Fibroblast of the aortic adventitia (primary cell): ENCODE results near the gene ANKRD65. TPM values are rescaled to one million over a fixed set of nuclear protein-coding genes. Genes with fewer than 3 reads are reported as not detected.
"Not testable (repeated sequence)": the region's sequence is repeated elsewhere in the genome, so short reads cannot be mapped to it uniquely, and the experiment has no call there.

Experiments used
- DNase-seq: peaks from one replicate; pipeline ENCODE4 v3.0.0-alpha.2; 2010; ENCODE audit warnings: low read depth
- H3K4me3 ChIP-seq: 2 replicates; pipeline ENCODE4 v1.5.1; 2011; ENCODE audit warnings: low read depth, mild to moderate bottlenecking, control low read depth, low read length, moderate library complexity
- total RNA-seq: library from RNA; depleted of rRNA; stranded (reverse); fragments of >200 nt; gene quantifications from 2 replicates; pipeline ENCODE4 v1.2.3, GENCODE V29; 2012; ENCODE audit warnings: low replicate concordance
- TF ChIP-seq, protein P1 (sequence below): IDR thresholded peaks from 2 replicates; pipeline ENCODE4 v1.5.1; 2011; ENCODE audit warnings: mild to moderate bottlenecking, low read length, control low read depth, inconsistent platforms; ENCODE audit not compliant: insufficient read depth

The ANKRD65 gene
- total RNA-seq, 1 donor: 1.7 TPM

DNA sequence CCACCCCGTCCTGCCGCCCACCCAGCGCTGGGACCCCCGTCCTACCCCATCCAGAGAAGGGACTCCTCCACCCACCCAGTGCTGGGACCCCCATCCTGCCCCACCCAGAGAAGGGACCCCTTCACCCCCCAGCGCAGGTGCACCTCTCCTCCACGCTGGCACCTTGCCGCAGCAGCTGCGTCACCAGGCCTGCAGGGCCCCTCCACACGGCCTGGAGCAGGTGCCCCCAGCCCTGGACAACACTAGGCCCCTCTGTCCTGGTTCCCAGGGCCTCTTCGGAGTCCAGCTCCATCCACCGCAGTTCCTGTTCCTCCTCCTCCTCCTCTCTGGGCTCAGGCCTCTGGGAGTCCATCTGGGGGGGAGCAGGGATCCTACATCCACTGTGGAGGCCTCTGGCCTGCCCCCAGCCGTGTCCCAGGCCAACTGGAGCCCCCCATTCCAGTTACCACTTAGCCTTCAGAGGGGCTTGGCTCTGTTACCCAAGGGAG is 378 bp downstream of the ANKRD65 start:
- no peak for DNase-seq
- H3K4me3 ChIP-seq: no peak overlapping the region
- TF ChIP-seq, protein P1, sequence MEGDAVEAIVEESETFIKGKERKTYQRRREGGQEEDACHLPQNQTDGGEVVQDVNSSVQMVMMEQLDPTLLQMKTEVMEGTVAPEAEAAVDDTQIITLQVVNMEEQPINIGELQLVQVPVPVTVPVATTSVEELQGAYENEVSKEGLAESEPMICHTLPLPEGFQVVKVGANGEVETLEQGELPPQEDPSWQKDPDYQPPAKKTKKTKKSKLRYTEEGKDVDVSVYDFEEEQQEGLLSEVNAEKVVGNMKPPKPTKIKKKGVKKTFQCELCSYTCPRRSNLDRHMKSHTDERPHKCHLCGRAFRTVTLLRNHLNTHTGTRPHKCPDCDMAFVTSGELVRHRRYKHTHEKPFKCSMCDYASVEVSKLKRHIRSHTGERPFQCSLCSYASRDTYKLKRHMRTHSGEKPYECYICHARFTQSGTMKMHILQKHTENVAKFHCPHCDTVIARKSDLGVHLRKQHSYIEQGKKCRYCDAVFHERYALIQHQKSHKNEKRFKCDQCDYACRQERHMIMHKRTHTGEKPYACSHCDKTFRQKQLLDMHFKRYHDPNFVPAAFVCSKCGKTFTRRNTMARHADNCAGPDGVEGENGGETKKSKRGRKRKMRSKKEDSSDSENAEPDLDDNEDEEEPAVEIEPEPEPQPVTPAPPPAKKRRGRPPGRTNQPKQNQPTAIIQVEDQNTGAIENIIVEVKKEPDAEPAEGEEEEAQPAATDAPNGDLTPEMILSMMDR: no peak

DNA sequence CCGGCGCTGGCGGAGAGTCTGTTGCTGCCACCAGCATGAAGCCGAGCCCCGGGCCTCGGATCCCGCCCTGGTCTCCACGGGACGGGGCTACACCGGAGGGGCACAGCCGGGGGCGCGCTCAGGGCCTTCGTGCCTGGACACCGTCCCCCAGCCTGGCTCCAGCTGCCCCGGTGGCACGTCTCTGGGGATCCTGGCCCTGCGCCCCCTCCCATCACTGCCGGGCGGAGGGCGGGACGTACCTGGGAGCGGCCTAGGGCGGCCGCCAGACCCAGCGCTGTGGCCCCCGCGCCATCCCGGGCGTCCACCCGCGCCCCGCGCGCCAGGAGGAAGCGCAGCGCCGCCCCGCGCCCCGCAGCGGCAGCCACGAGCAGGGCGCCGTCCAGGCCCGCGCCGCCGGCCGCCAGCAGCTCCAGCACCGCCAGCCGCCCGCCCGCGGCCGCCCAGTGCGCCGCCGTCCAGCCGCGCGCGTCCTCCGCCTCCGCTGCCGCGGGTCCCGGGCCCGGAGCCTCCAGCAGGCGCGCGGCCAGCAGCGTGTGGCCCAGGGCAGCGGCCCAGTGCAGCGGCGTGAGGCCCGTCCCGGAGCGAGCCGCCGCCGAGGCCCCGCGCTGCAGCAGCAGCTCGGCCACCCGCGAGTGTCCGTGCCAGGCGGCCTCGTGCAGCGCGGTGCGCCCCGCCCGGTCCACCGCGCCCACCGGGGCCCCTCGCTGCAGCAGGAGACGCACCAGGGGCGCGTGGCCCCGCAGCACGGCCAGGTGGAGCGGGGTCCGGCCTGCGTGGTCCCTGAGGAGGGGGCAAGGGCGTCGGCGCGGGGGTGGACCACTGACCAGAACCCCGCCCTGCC is 1.0 kb downstream of the ANKRD65 start:
- TF ChIP-seq, protein P1: no peak
- DNase-seq: no peak
- no peak overlapping the region for H3K4me3 ChIP-seq

DNA sequence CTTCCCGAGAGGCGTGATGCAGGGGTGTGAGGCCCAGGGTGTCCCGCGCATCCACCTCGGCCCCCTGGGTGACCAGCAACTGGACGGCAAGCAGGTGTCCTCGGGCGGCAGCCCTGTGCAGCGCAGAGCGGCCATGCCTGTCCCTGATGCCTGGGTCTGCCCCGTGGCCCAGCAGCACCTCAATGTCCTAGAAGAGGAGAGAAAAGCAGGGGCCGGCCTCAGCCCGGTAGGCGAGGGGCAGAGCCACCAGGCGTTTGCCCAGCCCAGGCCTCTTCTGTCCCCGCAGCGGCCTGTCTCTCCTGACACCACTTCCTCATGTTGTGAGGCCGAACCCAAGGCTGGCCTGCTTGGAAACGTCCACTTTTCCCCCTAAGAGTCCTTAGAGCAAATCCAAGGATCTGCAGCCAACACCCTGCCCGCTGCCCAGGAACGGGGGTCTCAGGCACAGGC is 1.7 kb downstream of the ANKRD65 start:
- TF ChIP-seq, protein P1: no peak
- DNase-seq: no peak
- no peak overlapping the region for H3K4me3 ChIP-seq

DNA sequence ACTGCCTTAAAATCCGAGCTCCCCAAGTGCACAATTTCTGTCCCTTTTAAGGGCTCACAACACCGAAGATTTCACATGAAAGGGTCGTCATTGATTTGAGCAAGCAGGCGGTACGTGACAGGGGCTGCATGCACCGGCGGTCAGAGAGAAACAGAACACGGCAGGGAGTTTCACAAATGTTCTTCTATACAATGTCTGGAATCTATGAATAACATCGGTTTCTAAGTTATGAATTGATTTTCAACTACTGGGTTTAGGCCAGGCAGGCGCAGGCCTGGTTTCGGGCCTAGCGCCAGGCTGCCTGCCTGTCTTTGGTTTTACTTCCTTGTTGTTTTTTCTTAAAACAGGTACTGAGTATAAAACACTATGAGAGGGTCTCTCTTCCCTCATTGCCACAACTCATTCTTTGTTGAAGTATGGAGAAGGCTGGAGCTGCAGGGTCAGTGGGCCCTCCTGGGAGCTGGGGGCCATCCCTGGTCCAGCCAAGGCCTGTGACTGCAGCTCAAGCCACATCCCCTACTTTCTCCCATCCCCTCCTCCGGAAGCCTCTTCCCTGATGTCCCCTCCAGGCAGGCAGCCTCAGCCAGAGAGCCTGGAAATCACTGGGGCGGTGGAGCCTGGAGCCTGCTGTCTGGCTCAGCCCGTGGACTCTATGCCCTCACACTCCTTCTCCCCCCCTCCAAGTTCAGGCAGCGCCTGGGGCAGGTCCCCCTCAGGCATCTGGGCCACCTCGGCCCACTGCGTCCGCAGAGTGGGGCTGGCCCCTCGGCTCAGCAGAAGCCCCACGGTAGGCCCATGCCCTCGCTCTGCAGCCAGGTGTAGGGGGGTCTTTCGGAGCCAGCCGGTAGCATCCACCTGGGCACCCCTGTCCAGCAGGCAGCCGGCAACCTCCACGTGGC is 2.4 kb downstream of the ANKRD65 start:
- DNase-seq: no peak

DNA sequence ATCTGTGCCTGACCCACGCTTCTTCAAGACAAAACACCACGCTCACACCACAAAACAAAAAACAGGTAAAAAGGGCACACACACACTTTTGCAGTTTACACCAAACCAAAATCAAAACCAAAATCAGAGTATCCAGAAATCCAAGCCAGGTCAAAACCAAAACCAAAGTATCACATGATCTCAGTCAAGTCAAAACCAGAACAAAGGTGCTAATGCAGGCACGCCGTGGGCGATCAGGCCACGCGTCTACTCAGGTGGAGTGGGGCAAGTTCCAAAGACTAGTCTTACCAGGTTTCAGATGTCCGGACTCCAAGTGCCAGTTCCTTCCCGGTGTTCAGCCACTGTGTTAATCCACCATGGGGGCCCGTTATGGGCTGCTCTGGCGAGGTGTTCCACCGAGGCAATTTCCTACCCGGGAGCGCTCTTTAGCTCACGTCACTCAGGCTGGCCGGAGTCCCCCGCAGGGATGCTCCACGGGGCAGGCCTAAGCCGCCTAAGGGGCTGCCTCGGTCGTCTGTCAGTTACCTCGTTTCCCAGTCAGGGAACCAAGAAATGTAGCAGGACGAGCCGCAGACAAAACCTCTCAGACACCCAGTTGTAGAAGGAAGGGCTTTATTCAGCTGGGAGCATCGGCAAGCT is 3.1 kb downstream of the ANKRD65 start:
- not testable (repeated sequence) for H3K4me3 ChIP-seq, DNase-seq

More for the DNA sequence above, 2.4 kb downstream of the ANKRD65 start:
- TF ChIP-seq, protein P1: no peak
- H3K4me3 ChIP-seq: no peak overlapping the region

DNA sequence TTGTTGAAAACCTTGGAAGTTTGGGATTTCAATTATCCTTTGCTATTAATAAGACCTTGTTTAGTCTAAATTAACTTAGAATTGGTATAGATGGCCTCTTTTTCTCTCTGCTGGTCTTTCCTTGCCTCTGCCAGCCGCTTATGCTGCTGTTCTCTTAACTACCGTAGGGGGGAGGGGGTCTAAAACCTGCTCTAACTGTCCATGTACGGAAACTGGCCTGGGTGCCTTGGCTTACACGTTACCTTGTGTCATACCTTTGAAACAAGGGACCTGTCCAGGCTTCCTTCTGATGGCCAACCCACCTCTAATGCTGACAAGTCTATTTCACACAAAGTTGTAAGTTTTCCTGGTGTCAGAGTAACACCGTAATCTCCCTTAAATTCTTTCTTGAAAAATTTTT is 3.7 kb downstream of the ANKRD65 start:
- not testable (repeated sequence) for H3K4me3 ChIP-seq, DNase-seq

DNA sequence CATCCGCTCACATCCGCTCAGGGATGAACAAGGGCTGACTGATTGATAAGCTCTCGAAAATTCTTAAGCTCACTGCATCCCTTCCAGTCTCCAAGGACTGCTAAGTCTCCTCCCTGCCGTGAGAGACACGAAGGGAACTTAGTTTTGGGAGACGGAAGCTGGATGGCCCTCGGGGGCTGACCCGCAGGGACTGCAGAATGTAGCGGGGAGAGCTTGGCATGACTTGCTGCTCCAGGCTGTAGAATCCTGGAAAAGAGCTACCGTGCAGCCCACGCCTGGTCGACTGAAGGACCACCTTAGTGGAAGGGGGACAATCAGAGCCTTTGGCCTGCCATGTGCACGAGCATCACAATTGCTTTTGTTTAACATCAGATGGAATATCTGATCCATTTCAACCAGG is 5.3 kb downstream of the ANKRD65 start:
- H3K4me3 ChIP-seq: no peak overlapping the region
- TF ChIP-seq, protein P1: no peak
- DNase-seq: no peak

DNA sequence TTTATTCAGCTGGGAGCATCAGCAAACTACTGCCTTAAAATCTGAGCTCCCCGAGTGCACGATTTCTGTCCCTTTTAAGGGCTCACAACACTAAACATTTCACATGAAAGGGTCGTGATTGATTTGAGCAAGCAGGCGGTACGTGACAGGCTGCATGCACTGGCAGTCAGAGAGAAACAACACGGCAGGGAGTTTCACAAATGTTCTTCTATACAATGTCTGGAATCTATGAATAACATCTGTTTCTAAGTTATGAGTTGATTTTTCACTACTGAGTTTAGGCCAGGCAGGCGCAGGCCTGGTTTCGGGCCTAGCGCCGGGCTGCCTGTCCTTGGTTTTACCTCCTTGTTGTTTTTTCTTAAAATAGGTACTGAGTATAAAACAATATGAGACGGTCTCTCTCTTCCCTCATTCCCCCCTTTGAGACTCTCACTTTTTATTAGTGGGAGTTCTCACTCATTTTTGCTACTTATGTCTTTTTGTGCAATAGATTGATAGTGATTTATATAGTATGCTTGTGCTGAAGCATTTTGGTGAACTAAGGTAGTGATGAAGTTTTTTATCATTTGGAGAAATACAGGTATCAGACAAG is 8.7 kb downstream of the ANKRD65 start:
- H3K4me3 ChIP-seq: not testable (repeated sequence)

More for the DNA sequence above, 8.7 kb downstream of the ANKRD65 start:
- DNase-seq: not testable (repeated sequence)
